Fibroblast of villous mesenchyme (primary cell): Measurements from ENCODE around the gene ZRANB1. TPM values are rescaled to one million over a fixed set of nuclear protein-coding genes. Genes with fewer than 3 reads are reported as not detected.

Experiments
- DNase-seq: peaks from one replicate; pipeline ENCODE4 v3.0.0-alpha.2; 2010; ENCODE audit warnings: low read depth
- H3K4me3 ChIP-seq: 2 replicates; pipeline ENCODE4 v1.5.1; 2011; ENCODE audit warnings: low read depth, mild to moderate bottlenecking, low read length
- total RNA-seq: library from RNA; depleted of rRNA; stranded (reverse); fragments of >200 nt; gene quantifications from 2 replicates; pipeline ENCODE4 v1.2.3, GENCODE V29; 2012
- TF ChIP-seq, protein P1 (sequence below): IDR thresholded peaks from 2 replicates; pipeline ENCODE4 v1.5.1; 2012; ENCODE audit warnings: low read depth, mild to moderate bottlenecking, low read length; ENCODE audit not compliant: insufficient read depth

ZRANB1 gene
- total RNA-seq, 1 donor, result 37.1 TPM

GRCh38 chr10:125022671-125023070 lies 80.7 kb downstream of the ZRANB1 start:
- TF ChIP-seq, protein P1, sequence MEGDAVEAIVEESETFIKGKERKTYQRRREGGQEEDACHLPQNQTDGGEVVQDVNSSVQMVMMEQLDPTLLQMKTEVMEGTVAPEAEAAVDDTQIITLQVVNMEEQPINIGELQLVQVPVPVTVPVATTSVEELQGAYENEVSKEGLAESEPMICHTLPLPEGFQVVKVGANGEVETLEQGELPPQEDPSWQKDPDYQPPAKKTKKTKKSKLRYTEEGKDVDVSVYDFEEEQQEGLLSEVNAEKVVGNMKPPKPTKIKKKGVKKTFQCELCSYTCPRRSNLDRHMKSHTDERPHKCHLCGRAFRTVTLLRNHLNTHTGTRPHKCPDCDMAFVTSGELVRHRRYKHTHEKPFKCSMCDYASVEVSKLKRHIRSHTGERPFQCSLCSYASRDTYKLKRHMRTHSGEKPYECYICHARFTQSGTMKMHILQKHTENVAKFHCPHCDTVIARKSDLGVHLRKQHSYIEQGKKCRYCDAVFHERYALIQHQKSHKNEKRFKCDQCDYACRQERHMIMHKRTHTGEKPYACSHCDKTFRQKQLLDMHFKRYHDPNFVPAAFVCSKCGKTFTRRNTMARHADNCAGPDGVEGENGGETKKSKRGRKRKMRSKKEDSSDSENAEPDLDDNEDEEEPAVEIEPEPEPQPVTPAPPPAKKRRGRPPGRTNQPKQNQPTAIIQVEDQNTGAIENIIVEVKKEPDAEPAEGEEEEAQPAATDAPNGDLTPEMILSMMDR, result no peak
- H3K4me3 ChIP-seq, result no peak overlapping the region
- DNase-seq, result no peak

- no peak for DNase-seq
- TF ChIP-seq, protein P1, result no peak
- no peak overlapping the region for H3K4me3 ChIP-seq
Measured at GRCh38 chr10:125023255-125023654, 81.3 kb downstream of the ZRANB1 start.

DNA sequence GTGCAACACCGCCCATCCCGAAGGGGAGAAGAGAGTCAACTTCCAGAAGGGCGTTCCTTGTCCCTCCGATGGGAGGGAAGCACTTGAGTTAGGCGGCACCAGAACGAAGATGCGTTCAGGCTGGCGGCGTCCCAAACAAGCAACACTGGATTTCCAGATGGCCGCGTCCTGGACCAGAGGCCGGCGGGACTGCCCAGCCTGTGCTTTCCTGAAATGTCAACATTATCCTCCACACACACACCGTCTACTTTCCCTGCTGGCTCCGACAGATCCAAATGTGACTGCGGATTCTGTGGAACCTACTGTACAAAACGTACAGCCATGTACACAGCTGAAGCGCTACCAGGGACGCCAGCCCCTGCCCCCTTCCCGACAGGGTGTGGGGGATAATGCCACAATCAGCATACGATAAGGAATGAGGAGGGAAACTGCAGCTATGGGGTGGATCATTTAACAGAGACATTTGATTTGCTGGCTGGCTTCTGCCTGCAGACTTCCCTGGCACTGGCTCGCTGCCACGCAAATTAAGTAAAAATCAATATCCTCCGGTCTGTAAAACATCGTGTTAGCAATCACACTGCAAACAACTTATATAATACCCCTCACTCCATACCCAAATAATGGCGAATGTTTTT lies 82.1 kb downstream of the ZRANB1 start:
- peak; percentile 74 for DNase-seq
- no peak overlapping the region for H3K4me3 ChIP-seq
- TF ChIP-seq, protein P1, result no peak

- TF ChIP-seq, protein P1, result no peak
- no peak overlapping the region for H3K4me3 ChIP-seq
- DNase-seq, result no peak
Measured at GRCh38 chr10:125024497-125025234, 82.7 kb downstream of the ZRANB1 start.

DNA sequence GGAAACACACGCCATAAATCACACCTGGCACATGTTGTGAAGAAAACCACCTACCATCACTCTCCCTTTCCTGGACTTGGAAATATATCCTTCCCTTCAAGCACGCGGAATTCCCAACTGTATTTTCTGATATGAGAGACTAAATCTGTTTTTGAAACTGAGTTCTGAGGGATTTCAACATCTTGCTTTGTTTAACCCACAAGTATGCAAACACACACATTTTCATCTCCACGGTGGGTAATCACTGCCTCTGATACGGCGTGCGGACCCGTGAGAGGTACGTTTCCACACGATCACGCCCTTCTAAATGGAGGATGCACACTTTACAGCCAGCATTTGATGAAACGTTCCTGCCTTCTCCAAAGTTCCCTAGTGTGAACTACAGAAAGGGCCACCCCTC lies 83.4 kb downstream of the ZRANB1 start:
- peak; percentile 76 for DNase-seq
- no peak overlapping the region for H3K4me3 ChIP-seq
- TF ChIP-seq, protein P1, result no peak

- H3K4me3 ChIP-seq, result no peak overlapping the region
- DNase-seq, result no peak
- TF ChIP-seq, protein P1, result no peak
Measured at GRCh38 chr10:125026036-125026931, 84.4 kb downstream of the ZRANB1 start.
